GM23338 (cell line): ENCODE measurements around the gene SCN4A. TPM values are rescaled to one million over a fixed set of nuclear protein-coding genes. Genes with fewer than 3 reads are reported as not detected.
"Not testable (repeated sequence)": the region's sequence is repeated elsewhere in the genome, so short reads cannot be mapped to it uniquely, and the experiment has no call there.

Experiments used
- ATAC-seq: fragments of 200-7000 bp; cut with Tn5 transposase; 3 replicates; pipeline ENCODE4 v1.9.1; 2020
- DNase-seq: peaks from one replicate; pipeline ENCODE4 v3.0.0-alpha.2; 2015; ENCODE audit warnings: low spot score
- H2AFZ ChIP-seq: fragments of 200-600 bp; sonication (generic); 2 replicates; pipeline ENCODE4 v1.8.0; 2016; ENCODE audit warnings: antibody characterized with exemption, mild to moderate bottlenecking, moderate library complexity
- H3F3A ChIP-seq: fragments of 200-600 bp; sonication (generic); replicated peaks from 2 replicates; pipeline ENCODE4 v1.8.0; 2017; ENCODE audit warnings: antibody characterized with exemption, mixed run types, low read depth
- H3K27ac ChIP-seq: fragments of 200-600 bp; sonication (generic); 2 replicates; pipeline ENCODE4 v1.6.1; 2016; ENCODE audit warnings: low read depth
- H3K27me3 ChIP-seq: fragments of 200-600 bp; sonication (generic); 2 replicates; pipeline ENCODE4 v1.8.0; 2016; ENCODE audit warnings: mild to moderate bottlenecking, mixed run types, moderate library complexity; ENCODE audit not compliant: insufficient read depth
- H3K36me3 ChIP-seq: fragments of 200-600 bp; sonication (generic); 2 replicates; pipeline ENCODE4 v1.8.0; 2016; ENCODE audit warnings: mild to moderate bottlenecking; ENCODE audit not compliant: insufficient read depth
- H3K4me1 ChIP-seq: fragments of 200-600 bp; sonication (generic); 2 replicates; pipeline ENCODE4 v1.8.0; 2016; ENCODE audit warnings: mild to moderate bottlenecking, moderate library complexity; ENCODE audit not compliant: insufficient read depth
- H3K4me2 ChIP-seq: fragments of 200-600 bp; sonication (generic); 2 replicates; pipeline ENCODE4 v1.7.1; 2017; ENCODE audit warnings: mixed run types
- H3K4me3 ChIP-seq: fragments of 200-600 bp; sonication (generic); 2 replicates; pipeline ENCODE4 v1.6.1; 2016; ENCODE audit warnings: mixed run types
- H3K79me2 ChIP-seq: fragments of 200-600 bp; sonication (generic); replicated peaks from 2 replicates; pipeline ENCODE4 v1.8.0; 2017; ENCODE audit warnings: mild to moderate bottlenecking; ENCODE audit not compliant: insufficient read depth
- H3K9me2 ChIP-seq: fragments of 200-600 bp; sonication (generic); 2 replicates; pipeline ENCODE4 v1.8.0; 2017; ENCODE audit not compliant: insufficient read depth
- H4K20me1 ChIP-seq: fragments of 200-600 bp; sonication (generic); replicated peaks from 2 replicates; pipeline ENCODE4 v1.8.0; 2017; ENCODE audit warnings: mild to moderate bottlenecking; ENCODE audit not compliant: insufficient read depth
- H3K27ac Mint-ChIP-seq: 2 replicates; pipeline ENCODE4 v1.8.0; 2020; ENCODE audit warnings: inconsistent platforms, mild to moderate bottlenecking, moderate library complexity, mixed read lengths
- H3K27me3 Mint-ChIP-seq: 3 replicates; pipeline ENCODE4 v1.8.0; 2022; ENCODE audit warnings: low read depth, mild to moderate bottlenecking, moderate library complexity, mixed read lengths, inconsistent platforms; ENCODE audit not compliant: insufficient read depth, poor library complexity
- H3K36me3 Mint-ChIP-seq: 3 replicates; pipeline ENCODE4 v1.8.0; 2021; ENCODE audit warnings: low read depth, mild to moderate bottlenecking, inconsistent platforms, moderate library complexity, mixed read lengths
- H3K4me1 Mint-ChIP-seq: 3 replicates; pipeline ENCODE4 v1.8.0; 2020; ENCODE audit warnings: mild to moderate bottlenecking, inconsistent platforms, mixed read lengths
- H3K4me3 Mint-ChIP-seq: 3 replicates; pipeline ENCODE4 v1.8.0; 2021; ENCODE audit warnings: moderate library complexity, mild to moderate bottlenecking, inconsistent platforms, mixed read lengths
- H3K9me3 Mint-ChIP-seq: 3 replicates; pipeline ENCODE4 v1.8.0; 2020; ENCODE audit warnings: moderate library complexity, mild to moderate bottlenecking, inconsistent platforms, mixed read lengths
- CREB1 ChIP-seq: fragments of 250-450 bp; sonication (Bioruptor Pico); IDR thresholded peaks from 2 replicates; pipeline ENCODE4 v1.5.0; 2020; ENCODE audit warnings: low read depth, mild to moderate bottlenecking, moderate library complexity
- EZH2 ChIP-seq: fragments of 200-600 bp; sonication (generic); IDR thresholded peaks from one replicate; pipeline ENCODE4 v1.8.0; 2017; ENCODE audit warnings: antibody characterized with exemption, mild to moderate bottlenecking, low read depth; ENCODE audit not compliant: unreplicated experiment
- EZH2phosphoT487 ChIP-seq: fragments of 200-600 bp; sonication (generic); IDR thresholded peaks from one replicate; pipeline ENCODE4 v1.8.1; 2018; ENCODE audit warnings: antibody characterized with exemption; ENCODE audit not compliant: unreplicated experiment
- JUNB ChIP-seq: IDR thresholded peaks from one replicate; pipeline ENCODE4 v1.6.1; 2016; ENCODE audit warnings: antibody characterized with exemption; ENCODE audit not compliant: unreplicated experiment
- NANOG ChIP-seq: IDR thresholded peaks from 2 replicates; pipeline ENCODE4 v1.6.1; 2016; ENCODE audit warnings: antibody characterized with exemption, borderline replicate concordance
- POLR2AphosphoS5 ChIP-seq: IDR thresholded peaks from 2 replicates; pipeline ENCODE4 v1.6.1; 2016; ENCODE audit warnings: antibody characterized with exemption, low read depth
- STAT1 ChIP-seq: IDR thresholded peaks from one replicate; pipeline ENCODE4 v1.6.1; 2016; ENCODE audit warnings: antibody characterized with exemption; ENCODE audit not compliant: unreplicated experiment
- ZNF114 ChIP-seq: fragments of 250-450 bp; sonication (Bioruptor Pico); IDR thresholded peaks from 2 replicates; pipeline ENCODE4 v1.5.0; 2020; ENCODE audit warnings: mild to moderate bottlenecking, moderate library complexity
- ZNF331 ChIP-seq: fragments of 250-450 bp; sonication (Bioruptor Pico); IDR thresholded peaks from 2 replicates; pipeline ENCODE4 v1.5.0; 2020; ENCODE audit warnings: low read depth, mild to moderate bottlenecking, moderate library complexity
- polyA plus RNA-seq: library from polyadenylated mRNA; unstranded; fragments of >200 nt; fragmentation: Nextera tagmentation; extraction: Ambion mirVana; gene quantifications from 2 replicates; pipeline ENCODE4 v1.2.1, GENCODE V29; 2016
- total RNA-seq: library from RNA; depleted of rRNA; stranded (reverse); fragments of >200 nt; shearing (Covaris generic); gene quantifications from 2 replicates; pipeline ENCODE4 v1.2.3, GENCODE V29; 2014
- TF ChIP-seq, protein P1 (sequence below): IDR thresholded peaks from 2 replicates; pipeline ENCODE4 v1.6.1; 2016; ENCODE audit warnings: antibody characterized with exemption
- TF ChIP-seq, protein P2 (sequence below), 2 experiments: fragments of 200-600 bp in 1 of 2; sonication (generic) in 1 of 2; conservative IDR thresholded peaks; 2 replicates each; pipeline versions ENCODE4 v1.5.1 to v1.6.1; 2016 to 2017; ENCODE audit warnings: antibody characterized with exemption in 2 of 2, low read depth in 2 of 2, mild to moderate bottlenecking in 2 of 2, moderate library complexity in 1 of 2
- TF ChIP-seq, protein P3 (sequence below): IDR thresholded peaks from one replicate; pipeline ENCODE4 v1.6.1; 2018; ENCODE audit warnings: antibody characterized with exemption; ENCODE audit not compliant: unreplicated experiment

SCN4A gene
- total and polyA plus RNA-seq, 2 experiments from 2014 or later, result 2.3 to 7.9 TPM

DNA sequence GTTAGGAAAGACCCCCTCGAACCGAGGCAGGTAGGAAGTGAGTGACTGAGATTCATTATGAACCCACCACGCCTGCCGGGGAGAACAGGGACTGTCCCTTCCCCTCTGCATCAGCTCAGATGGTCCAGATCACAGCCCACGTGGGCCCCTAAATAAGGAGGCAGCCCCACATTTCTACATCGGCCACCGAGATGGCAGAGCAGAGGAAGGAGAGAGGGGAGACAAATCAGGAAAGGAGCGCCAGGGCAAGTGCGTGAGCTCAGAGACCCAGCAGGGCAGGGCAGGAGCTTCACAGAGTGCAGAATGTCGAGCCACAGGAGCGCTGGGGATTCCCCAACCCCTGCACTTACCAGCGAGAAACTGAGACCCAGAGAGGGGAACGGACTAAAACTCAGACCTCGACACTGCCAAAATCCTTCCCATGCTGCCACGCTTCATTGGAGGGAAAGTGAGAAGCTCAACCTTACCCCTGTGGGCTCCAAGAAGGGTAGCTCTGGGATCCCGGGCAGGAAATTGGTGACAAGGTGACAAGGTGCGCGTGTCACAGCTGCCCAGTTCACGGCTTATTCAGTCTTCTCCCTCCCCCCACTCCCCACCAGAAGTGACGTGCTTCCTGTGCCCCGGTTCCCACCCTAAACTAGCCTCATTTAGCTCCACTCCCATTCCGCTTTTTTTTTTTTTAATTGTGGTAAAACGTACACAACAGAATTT is 47.5 kb upstream of the SCN4A start, which contains the start of gene ICAM2:
Gene ICAM2 (minus strand): TSS at position 578 of the 711 bp plus-strand sequence. CDS start 13,942 bp downstream, outside the sequence.
- peak within 1 kb of the TSS; percentile 73 for H3K4me2 ChIP-seq
- no peak within 1 kb of the TSS for H3K27ac Mint-ChIP-seq
- H3K4me1 Mint-ChIP-seq, result peaks cover 8% of the 10 kb centered on the region
- H3K9me3 Mint-ChIP-seq, result no peaks in the 10 kb centered on the region
- DNase-seq (peak; percentile 16), ATAC-seq (peak; percentile 87)
- no peaks in the 10 kb centered on the region for H3K79me2 ChIP-seq
- H3K4me3 Mint-ChIP-seq, result peak within 1 kb of the TSS; percentile 51
- H3K27me3 ChIP-seq, result no peaks in the 10 kb centered on the region
- H3K4me3 ChIP-seq, result peak within 1 kb of the TSS; percentile 41
- H3K4me1 ChIP-seq, result peaks cover 3% of the 10 kb centered on the region; the same call in 1 of the 2 replicates
- H3K9me2 ChIP-seq, result no peaks in the 10 kb centered on the region
- peak within 1 kb of the TSS; percentile 97 for H2AFZ ChIP-seq
- peaks cover 10% of the 10 kb centered on the region for H3K27me3 Mint-ChIP-seq
- no peaks in the 10 kb centered on the region for H3K36me3 ChIP-seq
- no peak within 1 kb of the TSS for H3K27ac ChIP-seq
- no peak for TF ChIP-seq NANOG
- TF ChIP-seq CREB1 (CRISPR knock-in tag), result no peak
- no peak for TF ChIP-seq EZH2phosphoT487
- TF ChIP-seq ZNF114 (CRISPR knock-in tag), result no peak
- TF ChIP-seq STAT1, result no peak
- TF ChIP-seq EZH2, result no peak
- TF ChIP-seq, protein P1, sequence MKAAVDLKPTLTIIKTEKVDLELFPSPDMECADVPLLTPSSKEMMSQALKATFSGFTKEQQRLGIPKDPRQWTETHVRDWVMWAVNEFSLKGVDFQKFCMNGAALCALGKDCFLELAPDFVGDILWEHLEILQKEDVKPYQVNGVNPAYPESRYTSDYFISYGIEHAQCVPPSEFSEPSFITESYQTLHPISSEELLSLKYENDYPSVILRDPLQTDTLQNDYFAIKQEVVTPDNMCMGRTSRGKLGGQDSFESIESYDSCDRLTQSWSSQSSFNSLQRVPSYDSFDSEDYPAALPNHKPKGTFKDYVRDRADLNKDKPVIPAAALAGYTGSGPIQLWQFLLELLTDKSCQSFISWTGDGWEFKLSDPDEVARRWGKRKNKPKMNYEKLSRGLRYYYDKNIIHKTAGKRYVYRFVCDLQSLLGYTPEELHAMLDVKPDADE, result no peak
- no peak for TF ChIP-seq ZNF331 (CRISPR knock-in tag)
- TF ChIP-seq, protein P2, sequence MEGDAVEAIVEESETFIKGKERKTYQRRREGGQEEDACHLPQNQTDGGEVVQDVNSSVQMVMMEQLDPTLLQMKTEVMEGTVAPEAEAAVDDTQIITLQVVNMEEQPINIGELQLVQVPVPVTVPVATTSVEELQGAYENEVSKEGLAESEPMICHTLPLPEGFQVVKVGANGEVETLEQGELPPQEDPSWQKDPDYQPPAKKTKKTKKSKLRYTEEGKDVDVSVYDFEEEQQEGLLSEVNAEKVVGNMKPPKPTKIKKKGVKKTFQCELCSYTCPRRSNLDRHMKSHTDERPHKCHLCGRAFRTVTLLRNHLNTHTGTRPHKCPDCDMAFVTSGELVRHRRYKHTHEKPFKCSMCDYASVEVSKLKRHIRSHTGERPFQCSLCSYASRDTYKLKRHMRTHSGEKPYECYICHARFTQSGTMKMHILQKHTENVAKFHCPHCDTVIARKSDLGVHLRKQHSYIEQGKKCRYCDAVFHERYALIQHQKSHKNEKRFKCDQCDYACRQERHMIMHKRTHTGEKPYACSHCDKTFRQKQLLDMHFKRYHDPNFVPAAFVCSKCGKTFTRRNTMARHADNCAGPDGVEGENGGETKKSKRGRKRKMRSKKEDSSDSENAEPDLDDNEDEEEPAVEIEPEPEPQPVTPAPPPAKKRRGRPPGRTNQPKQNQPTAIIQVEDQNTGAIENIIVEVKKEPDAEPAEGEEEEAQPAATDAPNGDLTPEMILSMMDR (conservative IDR thresholded peaks at IDR 0.05; ENCODE audit: low read depth in 2 of 2), result no peak
- TF ChIP-seq JUNB, result no peak
- TF ChIP-seq POLR2AphosphoS5, result no peak
- TF ChIP-seq, protein P3, sequence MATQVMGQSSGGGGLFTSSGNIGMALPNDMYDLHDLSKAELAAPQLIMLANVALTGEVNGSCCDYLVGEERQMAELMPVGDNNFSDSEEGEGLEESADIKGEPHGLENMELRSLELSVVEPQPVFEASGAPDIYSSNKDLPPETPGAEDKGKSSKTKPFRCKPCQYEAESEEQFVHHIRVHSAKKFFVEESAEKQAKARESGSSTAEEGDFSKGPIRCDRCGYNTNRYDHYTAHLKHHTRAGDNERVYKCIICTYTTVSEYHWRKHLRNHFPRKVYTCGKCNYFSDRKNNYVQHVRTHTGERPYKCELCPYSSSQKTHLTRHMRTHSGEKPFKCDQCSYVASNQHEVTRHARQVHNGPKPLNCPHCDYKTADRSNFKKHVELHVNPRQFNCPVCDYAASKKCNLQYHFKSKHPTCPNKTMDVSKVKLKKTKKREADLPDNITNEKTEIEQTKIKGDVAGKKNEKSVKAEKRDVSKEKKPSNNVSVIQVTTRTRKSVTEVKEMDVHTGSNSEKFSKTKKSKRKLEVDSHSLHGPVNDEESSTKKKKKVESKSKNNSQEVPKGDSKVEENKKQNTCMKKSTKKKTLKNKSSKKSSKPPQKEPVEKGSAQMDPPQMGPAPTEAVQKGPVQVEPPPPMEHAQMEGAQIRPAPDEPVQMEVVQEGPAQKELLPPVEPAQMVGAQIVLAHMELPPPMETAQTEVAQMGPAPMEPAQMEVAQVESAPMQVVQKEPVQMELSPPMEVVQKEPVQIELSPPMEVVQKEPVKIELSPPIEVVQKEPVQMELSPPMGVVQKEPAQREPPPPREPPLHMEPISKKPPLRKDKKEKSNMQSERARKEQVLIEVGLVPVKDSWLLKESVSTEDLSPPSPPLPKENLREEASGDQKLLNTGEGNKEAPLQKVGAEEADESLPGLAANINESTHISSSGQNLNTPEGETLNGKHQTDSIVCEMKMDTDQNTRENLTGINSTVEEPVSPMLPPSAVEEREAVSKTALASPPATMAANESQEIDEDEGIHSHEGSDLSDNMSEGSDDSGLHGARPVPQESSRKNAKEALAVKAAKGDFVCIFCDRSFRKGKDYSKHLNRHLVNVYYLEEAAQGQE, result no peak
- no peaks in the 10 kb centered on the region for H4K20me1 ChIP-seq
- no peaks in the 10 kb centered on the region for H3F3A ChIP-seq
- no peaks in the 10 kb centered on the region for H3K36me3 Mint-ChIP-seq

DNA sequence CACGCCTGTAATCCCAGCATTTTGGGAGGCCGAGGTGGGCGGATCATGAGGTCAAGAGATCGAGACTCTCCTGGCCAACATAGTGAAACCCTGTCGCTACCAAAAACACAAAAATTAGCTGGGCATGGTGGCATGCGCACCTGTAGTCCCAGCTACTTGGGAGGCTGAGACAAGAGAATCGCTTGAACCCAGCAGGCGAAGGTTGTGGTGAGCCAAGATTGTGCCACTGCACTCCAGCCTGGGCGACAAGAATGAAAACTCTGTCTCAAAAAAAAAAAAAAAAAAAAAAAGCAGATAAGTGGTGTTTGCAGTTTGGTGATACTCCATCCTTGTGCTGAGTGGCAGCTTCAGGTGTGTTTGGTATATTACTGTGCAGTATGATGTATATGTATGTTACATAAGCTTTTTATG is 46.8 kb upstream of the SCN4A start:
- DNase-seq, H4K20me1 ChIP-seq, H3K4me1 Mint-ChIP-seq, H3K9me3 Mint-ChIP-seq, H3K27me3 ChIP-seq, ATAC-seq, H3K4me2 ChIP-seq, H3K4me3 Mint-ChIP-seq, H3K27ac Mint-ChIP-seq, H3K36me3 Mint-ChIP-seq, H3K4me3 ChIP-seq, H3K36me3 ChIP-seq, H3K27ac ChIP-seq, H3K27me3 Mint-ChIP-seq, H3F3A ChIP-seq, H3K4me1 ChIP-seq, H3K79me2 ChIP-seq, H3K9me2 ChIP-seq: not testable (repeated sequence)
- peak overlapping the region; percentile 97; the same call in 1 of the 2 replicates for H2AFZ ChIP-seq
